ENCODE results near the gene ZC3H6.

- TF ChIP-seq CTCF (IDR thresholded peaks at IDR 0.05): no peak
- TF ChIP-seq RCOR1 (IDR thresholded peaks at IDR 0.05; ENCODE audit: low read length): no peak
- TF ChIP-seq TAF1 (IDR thresholded peaks at IDR 0.05; ENCODE audit: borderline replicate concordance, low read depth, low read length): no peak
- no peak for TF ChIP-seq TEAD4 (IDR thresholded peaks at IDR 0.05; ENCODE audit: borderline replicate concordance, insufficient read depth)
- no peak for TF ChIP-seq EP300 (IDR thresholded peaks at IDR 0.05; ENCODE audit: borderline replicate concordance in 1 of 2, low read depth in 1 of 2, low read length in 1 of 2)
- TF ChIP-seq GABPA (IDR thresholded peaks at IDR 0.05; ENCODE audit: low read depth): no peak
- TF ChIP-seq FOXJ3 (CRISPR knock-in tag; IDR thresholded peaks at IDR 0.05): no peak
- TF ChIP-seq MEF2A (IDR thresholded peaks at IDR 0.05; ENCODE audit: borderline replicate concordance, low read depth): no peak
- no peak for TF ChIP-seq RFX5 (IDR thresholded peaks at IDR 0.05; ENCODE audit: low read length)
- TF ChIP-seq SMC3 (IDR thresholded peaks at IDR 0.05; ENCODE audit: low read depth, low read length): no peak
These were observed 42.1 kb downstream of the ZC3H6 start for GRCh38 chr2:112317303-112318158.
